GM19468 (cell line): Measurements from ENCODE around the gene NCKIPSD.
"Not testable (repeated sequence)": the region's sequence is repeated elsewhere in the genome, so short reads cannot be mapped to it uniquely, and the experiment has no call there.

Experiments
- ATAC-seq: cut with Tn5 transposase; IDR thresholded peaks from one replicate; pipeline ENCODE4 v1.9.1; 2021; ENCODE audit warnings: mild to moderate bottlenecking, moderate library complexity, moderate number of reproducible peaks; ENCODE audit not compliant: unreplicated experiment; ENCODE audit errors: extremely low read depth

NCKIPSD gene

GRCh38 chr3:48685603-48686511 is at the start of gene NCKIPSD:
TSS of gene NCKIPSD (minus strand) at chr3:48685915. CDS start at chr3:48685807, 108 bp downstream.
- ATAC-seq: peak; percentile 50

DNA sequence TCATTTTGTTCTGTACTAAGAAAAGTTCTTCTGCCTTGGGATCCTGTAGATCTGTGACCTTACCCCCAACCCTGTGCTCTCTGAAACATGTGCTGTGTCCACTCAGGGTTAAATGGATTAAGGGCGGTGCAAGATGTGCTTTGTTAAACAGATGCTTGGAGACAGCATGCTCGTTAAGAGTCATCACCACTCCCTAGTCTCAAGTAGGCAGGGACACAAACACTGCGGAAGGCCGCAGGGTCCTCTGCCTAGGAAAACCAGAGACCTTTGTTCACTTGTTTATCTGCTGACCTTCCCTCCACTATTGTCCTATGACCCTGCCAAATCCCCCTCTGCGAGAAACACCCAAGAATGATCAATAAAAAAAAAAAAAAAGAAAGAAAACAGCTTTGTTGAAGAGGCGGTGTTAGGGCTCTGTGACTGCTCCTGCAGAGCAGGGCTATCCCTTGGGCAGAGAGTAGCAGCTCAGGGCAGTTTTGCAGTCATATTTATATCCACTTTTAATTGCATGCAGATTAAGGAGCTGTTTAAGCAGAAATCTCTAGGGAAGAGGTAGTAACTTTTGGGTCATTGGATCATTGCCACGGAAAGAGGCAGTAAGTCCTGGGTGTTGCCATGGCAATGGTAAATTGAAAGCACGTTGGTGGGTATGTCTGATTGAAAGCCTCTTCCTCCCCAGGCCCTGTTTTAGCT is 49.5 kb upstream of the NCKIPSD start:
- not testable (repeated sequence) for ATAC-seq

- ATAC-seq: not testable (repeated sequence)
These were observed 48.8 kb upstream of the NCKIPSD start for GRCh38 chr3:48734541-48734940.

GRCh38 chr3:48733752-48734518 is 48.2 kb upstream of the NCKIPSD start:
- ATAC-seq: not testable (repeated sequence)

GRCh38 chr3:48727511-48727910 is 41.8 kb upstream of the NCKIPSD start:
- no peak for ATAC-seq

GRCh38 chr3:48725185-48725855 is 39.6 kb upstream of the NCKIPSD start:
- ATAC-seq: not testable (repeated sequence)

GRCh38 chr3:48723725-48724124 is 38.0 kb upstream of the NCKIPSD start:
- ATAC-seq: no peak

- ATAC-seq: not testable (repeated sequence)
These were observed 37.6 kb upstream of the NCKIPSD start for GRCh38 chr3:48723293-48723692.

DNA sequence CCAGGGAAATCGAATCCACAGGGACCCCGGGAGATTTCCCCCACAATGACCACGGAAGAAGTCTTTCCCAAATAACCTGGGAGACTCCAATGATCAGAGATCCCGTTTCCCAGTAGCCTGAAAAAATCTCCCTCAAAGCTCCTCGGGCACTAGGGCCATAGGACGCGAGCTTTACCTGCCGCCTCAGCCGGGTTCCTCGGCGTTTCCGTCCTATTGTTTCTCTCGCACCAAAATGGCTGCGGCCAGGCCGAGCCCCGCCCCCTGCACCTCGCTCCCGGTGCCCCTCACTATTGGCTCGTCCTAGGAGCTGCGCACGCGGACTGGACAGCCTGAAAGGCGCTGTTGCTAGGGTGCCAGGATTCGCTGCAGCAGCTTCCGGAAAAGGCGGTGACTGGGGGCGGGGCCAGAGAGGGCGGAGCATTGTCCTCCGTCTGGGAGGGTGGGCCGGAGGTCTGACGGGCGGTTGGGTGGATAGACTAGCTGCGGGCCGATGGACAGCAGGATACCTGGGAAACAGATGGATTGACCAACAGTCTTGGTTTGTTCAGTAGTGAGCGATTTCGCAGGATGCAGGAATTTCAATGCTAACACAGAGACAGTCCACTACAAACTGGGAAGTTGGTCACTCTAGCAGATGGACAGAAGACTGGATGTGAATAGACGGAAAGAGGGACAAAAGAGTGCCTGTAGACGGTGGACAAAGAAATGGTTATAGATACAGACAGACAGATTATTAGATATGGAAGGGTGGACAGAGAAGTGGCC is 31.4 kb upstream of the NCKIPSD start, which contains the start of gene IP6K2:
TSS of gene IP6K2 (minus strand) at position 240 of the 765 bp plus-strand sequence. CDS start 21,930 bp downstream, outside the sequence.
- ATAC-seq: peak; percentile 66

DNA sequence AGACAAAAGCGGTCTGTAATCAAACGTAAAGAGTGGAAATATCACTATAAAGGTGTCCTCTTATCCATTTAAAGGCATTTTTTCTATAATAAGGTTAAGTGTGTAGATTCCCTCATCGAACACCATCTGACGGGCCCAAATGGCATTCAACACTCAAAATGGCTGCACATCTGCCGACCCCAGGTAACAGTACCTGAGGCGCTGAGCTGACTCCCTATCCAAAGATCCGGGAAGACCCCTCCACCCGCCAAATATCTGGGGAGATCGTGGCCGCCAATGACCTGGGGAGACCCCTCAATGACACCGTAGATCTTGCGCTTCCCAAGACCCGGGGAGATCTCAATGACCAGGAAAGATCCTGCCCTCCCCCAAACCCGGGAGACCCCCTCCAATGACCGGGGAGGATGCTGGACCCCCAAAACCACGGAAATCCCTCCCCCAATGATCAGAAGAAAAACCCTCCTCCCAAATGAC is 30.8 kb upstream of the NCKIPSD start:
- no peak for ATAC-seq

GRCh38 chr3:48715174-48715800 is 29.6 kb upstream of the NCKIPSD start:
- ATAC-seq: no peak

DNA sequence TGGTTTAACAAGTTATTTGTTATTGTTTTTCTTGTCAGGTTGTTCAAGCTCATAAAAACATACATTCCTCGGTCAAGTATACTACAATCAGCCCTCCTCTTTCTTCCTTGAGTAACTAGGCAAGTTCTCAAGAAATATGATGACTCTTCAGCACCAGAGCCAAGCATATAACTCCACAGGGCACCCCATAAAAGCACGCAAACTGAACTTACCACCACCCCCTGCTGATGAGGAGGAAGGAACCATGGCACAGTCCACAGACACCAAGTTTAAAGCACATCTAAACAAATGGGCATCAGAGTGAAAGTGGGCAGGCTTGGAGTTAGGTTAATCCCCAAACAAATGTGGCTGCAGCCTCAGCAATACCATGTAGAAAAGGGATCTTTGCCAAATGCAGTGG is 26.0 kb upstream of the NCKIPSD start:
- ATAC-seq: no peak

DNA sequence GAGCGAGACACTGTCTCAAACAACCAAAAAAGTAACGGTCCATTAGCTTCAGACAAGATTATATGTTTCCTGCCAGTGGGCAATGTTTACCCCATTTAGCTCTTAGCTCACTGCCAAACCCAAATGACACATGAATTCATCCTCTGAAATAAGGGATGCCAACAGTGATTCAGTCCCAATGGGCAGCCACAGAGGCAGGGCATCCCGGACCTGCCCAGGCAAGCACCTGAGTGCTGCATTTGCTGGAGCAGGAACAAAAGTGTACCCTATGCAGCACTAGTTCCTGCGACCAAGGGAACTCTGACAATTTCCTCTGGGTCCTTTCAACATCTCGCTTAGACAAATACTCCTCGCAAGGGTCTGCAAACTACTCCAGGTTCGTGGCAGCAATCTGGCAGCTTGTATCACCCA is 23.3 kb upstream of the NCKIPSD start:
- ATAC-seq: no peak

DNA sequence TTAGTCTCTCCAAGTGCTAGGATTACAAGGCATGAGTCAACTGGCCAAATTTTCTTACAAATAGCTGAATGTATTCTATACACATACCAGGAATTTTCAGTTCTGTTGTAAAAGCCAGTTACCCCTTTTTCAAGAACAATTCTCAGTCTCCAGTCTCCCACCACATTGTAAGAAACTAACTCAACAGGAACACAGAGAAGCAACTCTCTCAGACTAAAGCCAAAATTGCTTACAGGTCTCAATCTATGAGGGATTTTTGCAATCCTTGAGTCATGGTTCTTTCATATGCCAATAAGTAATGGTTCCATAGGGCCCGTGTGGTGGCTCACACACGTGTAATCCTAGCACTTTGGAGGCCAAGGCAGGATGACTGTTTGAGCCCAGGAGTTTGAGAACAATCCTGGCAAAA is 22.8 kb upstream of the NCKIPSD start:
- ATAC-seq: no peak

DNA sequence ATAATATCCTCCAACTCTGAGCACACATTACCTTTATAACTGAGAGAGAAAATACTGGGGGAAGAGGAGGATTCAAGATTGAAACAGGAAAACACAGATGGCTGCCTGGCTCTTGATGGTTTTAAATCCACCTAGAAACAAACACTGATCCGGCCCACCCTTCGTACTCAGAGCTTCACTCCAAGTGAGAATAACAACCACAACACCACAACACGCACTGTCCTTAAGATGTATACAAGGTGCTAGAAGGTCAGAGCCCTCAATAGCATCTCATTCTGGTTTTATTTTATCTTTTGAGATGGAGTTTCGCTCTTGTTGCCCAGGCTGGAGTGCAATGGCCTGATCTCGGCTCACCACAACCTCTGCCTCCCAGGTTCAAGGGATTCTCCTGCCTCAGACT is 21.4 kb upstream of the NCKIPSD start:
- no peak for ATAC-seq

- ATAC-seq: no peak
These were observed 16.7 kb upstream of the NCKIPSD start for GRCh38 chr3:48702320-48702920.

GRCh38 chr3:48700731-48701405 is 15.2 kb upstream of the NCKIPSD start:
- no peak for ATAC-seq

GRCh38 chr3:48698891-48699290 is 13.2 kb upstream of the NCKIPSD start:
- ATAC-seq: no peak
